ENCODE data around the gene SYNGR1. TPM values are rescaled to one million over a fixed set of nuclear protein-coding genes. Genes with fewer than 3 reads are reported as not detected.

SYNGR1 gene
- polyA plus RNA-seq, 3 donors, result 18.0 to 54.9 (median 39.6) TPM

GRCh38 chr22:39312410-39312809 lies 37.4 kb upstream of the SYNGR1 start:
- Mint-ChIP-seq H3K9me3 (peaks cover 0 to 4% (median 0%) of the 10 kb centered on the region in 7 donors), H3K4me3 (no peak overlapping the region), H3K27me3 (ENCODE audit: low read depth in 3 of 3) (peaks cover 0 to 13% (median 0%) of the 10 kb centered on the region in 3 donors), H3K4me1 (peaks cover 50% of the 10 kb centered on the region), H3K36me3 (peaks cover 56 to 60% of the 10 kb centered on the region in 2 donors), H3K27ac (peak overlapping the region in 3 of 7 donors; percentile 49 to 68 (median 57))
- Histone ChIP-seq H3K36me3 (replicated peaks in 1 of 2; ENCODE audit: control insufficient read depth in 1 of 2, insufficient read depth in 2 of 2, low read length in 2 of 2) (peaks cover 59 to 60% of the 10 kb centered on the region in 2 donors), H3K9me3 (replicated peaks in 1 of 2; ENCODE audit: control insufficient read depth in 1 of 2, insufficient read depth in 1 of 2, low read length in 2 of 2) (no peaks in the 10 kb centered on the region), H3K27me3 (ENCODE audit: control insufficient read depth in 2 of 2, insufficient read depth in 2 of 2, low read length in 2 of 2) (no peaks in the 10 kb centered on the region), H3K9ac (ENCODE audit: insufficient read depth, low read length, poor library complexity, severe bottlenecking) (no peak overlapping the region), H3K27ac (ENCODE audit: low read depth in 1 of 2, low read length in 2 of 2) (no peak overlapping the region), H4K20me1 (ENCODE audit: insufficient read depth, low read length) (peaks cover 71% of the 10 kb centered on the region), H3K4me2 (replicated peaks; ENCODE audit: extremely low read depth, low read length, poor library complexity, severe bottlenecking) (no peak overlapping the region), H3K4me3 (replicated peaks in 1 of 3; ENCODE audit: low read depth in 2 of 3, low read length in 3 of 3) (no peak overlapping the region), H2AFZ (ENCODE audit: insufficient read depth, low read depth, low read length, poor library complexity, severe bottlenecking) (no peak overlapping the region), H3K79me2 (ENCODE audit: insufficient read depth, low read length) (peaks cover 21% of the 10 kb centered on the region), H3K4me1 (ENCODE audit: control insufficient read depth in 1 of 2, insufficient read depth in 2 of 2, low read length in 2 of 2) (peaks cover 34 to 52% of the 10 kb centered on the region in 2 donors)
- TF ChIP-seq CTCF (IDR thresholded peaks at IDR 0.05), result no peak
- 91% methylated on average over 4 of the region's 5 CpGs for WGBS (ENCODE audit: insufficient coverage)
- DNase-seq, result no peak
- intact Hi-C loops (cut with micrococcal nuclease), result loop anchor here (5.0 to 10.0 kb wide), 4 partner anchors 35 to 732 kb away; partner anchors contain the start of gene CBX7 (in 1 of the 2)

GRCh38 chr22:39313258-39314001 lies 36.4 kb upstream of the SYNGR1 start:
- Histone ChIP-seq H3K36me3 (replicated peaks in 1 of 2; ENCODE audit: control insufficient read depth in 1 of 2, insufficient read depth in 2 of 2, low read length in 2 of 2) (peaks cover 68 to 70% of the 10 kb centered on the region in 2 donors), H3K4me1 (ENCODE audit: control insufficient read depth in 1 of 2, insufficient read depth in 2 of 2, low read length in 2 of 2) (peaks cover 40 to 53% of the 10 kb centered on the region in 2 donors), H3K9me3 (replicated peaks in 1 of 2; ENCODE audit: control insufficient read depth in 1 of 2, insufficient read depth in 1 of 2, low read length in 2 of 2) (no peaks in the 10 kb centered on the region), H3K9ac (ENCODE audit: insufficient read depth, low read length, poor library complexity, severe bottlenecking) (no peak overlapping the region), H3K27ac (ENCODE audit: low read depth in 1 of 2, low read length in 2 of 2) (no peak overlapping the region), H3K79me2 (ENCODE audit: insufficient read depth, low read length) (peaks cover 32% of the 10 kb centered on the region), H3K27me3 (ENCODE audit: control insufficient read depth in 2 of 2, insufficient read depth in 2 of 2, low read length in 2 of 2) (no peaks in the 10 kb centered on the region), H3K4me2 (replicated peaks; ENCODE audit: extremely low read depth, low read length, poor library complexity, severe bottlenecking) (no peak overlapping the region), H2AFZ (ENCODE audit: insufficient read depth, low read depth, low read length, poor library complexity, severe bottlenecking) (no peak overlapping the region), H3K4me3 (replicated peaks in 1 of 3; ENCODE audit: low read depth in 2 of 3, low read length in 3 of 3) (no peak overlapping the region), H4K20me1 (ENCODE audit: insufficient read depth, low read length) (peaks cover 81% of the 10 kb centered on the region)
- TF ChIP-seq CTCF (IDR thresholded peaks at IDR 0.05), result no peak
- 93% methylated on average over 11 of the region's 20 CpGs for WGBS (ENCODE audit: insufficient coverage)
- peak overlapping the region in 5 of 7 donors; percentile 54 to 75 (median 64) for H3K27ac Mint-ChIP-seq
- no peak overlapping the region for H3K4me3 Mint-ChIP-seq
- peaks cover 0 to 12% (median 0%) of the 10 kb centered on the region in 3 donors for H3K27me3 Mint-ChIP-seq (ENCODE audit: low read depth in 3 of 3)
- DNase-seq, result no peak
- intact Hi-C loops (cut with micrococcal nuclease), result loop anchor here (5.0 to 10.0 kb wide), 4 partner anchors 36 to 731 kb away; partner anchors contain the start of gene CBX7 (in 1 of the 2)
- peaks cover 65 to 70% of the 10 kb centered on the region in 2 donors for H3K36me3 Mint-ChIP-seq
- peaks cover 0 to 4% (median 0%) of the 10 kb centered on the region in 7 donors for H3K9me3 Mint-ChIP-seq
- peaks cover 56% of the 10 kb centered on the region for H3K4me1 Mint-ChIP-seq

All from CD14-positive monocyte (primary cell).